ENCODE data around the gene VIM.
"Not testable (repeated sequence)": the region's sequence is repeated elsewhere in the genome, so short reads cannot be mapped to it uniquely, and the experiment has no call there.

VIM gene

DNA sequence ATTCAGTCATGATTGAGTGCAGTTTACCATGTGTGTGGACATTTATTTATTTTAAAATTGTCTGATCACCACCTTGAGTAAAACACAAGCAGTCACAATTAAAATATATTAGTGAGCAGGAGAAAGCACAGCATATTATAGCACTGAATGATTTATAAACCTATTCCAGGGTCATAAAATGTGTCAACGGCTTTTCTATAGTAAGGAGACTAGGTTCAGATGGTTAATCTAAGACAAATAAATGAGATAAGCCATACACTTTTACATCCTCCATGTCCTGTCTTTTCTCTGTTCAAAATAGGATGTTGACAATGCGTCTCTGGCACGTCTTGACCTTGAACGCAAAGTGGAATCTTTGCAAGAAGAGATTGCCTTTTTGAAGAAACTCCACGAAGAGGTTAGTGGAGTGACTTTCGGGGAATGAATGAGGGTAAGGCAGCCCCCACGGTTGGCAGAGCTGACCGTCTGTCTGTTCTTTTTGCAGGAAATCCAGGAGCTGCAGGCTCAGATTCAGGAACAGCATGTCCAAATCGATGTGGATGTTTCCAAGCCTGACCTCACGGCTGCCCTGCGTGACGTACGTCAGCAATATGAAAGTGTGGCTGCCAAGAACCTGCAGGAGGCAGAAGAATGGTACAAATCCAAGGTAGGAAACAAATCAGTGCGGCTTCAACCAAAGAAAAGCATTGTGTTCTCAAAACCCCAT is 5.4 kb downstream of the VIM start:
- no peak for DNase-seq

- no peak for DNase-seq
These were observed 6.4 kb downstream of the VIM start for GRCh38 chr10:17234431-17234945.

DNA sequence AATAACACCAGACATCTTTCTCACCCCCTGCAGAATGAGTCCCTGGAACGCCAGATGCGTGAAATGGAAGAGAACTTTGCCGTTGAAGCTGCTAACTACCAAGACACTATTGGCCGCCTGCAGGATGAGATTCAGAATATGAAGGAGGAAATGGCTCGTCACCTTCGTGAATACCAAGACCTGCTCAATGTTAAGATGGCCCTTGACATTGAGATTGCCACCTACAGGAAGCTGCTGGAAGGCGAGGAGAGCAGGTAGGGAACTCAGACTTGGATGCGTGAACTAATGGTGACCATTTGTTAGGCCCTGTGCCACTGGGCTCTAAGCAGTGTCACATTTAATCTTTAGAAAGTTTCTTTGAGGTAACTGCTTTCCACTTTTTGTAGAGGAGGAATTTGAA is 7.1 kb downstream of the VIM start:
- no peak for DNase-seq

DNA sequence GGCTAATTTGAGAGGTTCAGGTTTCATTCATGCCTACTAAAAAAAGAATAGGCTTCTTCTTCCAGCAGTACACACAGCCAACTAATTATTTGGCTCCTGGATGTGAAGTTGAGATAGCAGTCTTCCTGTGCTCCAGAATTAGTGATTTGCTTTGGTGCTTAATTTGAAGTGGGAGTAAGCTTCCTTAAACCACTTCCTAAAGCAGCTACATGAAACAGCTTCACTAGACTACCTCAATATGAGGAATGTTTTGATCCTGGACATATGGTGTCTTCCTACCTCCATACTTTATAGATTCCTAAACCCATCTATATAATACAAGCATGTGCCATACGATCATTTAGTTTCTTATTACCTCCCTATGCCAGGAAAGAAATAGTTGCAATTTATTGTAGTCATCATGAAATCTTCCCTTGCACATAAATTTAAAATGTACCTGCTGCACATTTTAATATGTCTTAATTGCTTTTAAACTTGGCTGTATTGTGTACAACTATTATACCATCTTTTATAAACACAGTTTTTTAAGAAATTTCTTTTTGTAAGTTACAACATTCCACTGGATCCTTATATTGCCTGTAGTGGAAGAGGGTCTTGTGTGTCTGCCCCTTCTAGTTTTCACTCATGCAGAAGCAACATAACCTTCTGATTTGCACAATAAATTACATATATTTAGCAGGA is 8.6 kb downstream of the VIM start:
- DNase-seq: no peak

- DNase-seq: no peak
These were observed 9.1 kb downstream of the VIM start for GRCh38 chr10:17237149-17237527.

- DNase-seq: no peak
These were observed 9.9 kb downstream of the VIM start for GRCh38 chr10:17237915-17238444.

GRCh38 chr10:17238445-17239291 is 10.6 kb downstream of the VIM start:
- DNase-seq: no peak

- no peak for DNase-seq
These were observed 11.5 kb downstream of the VIM start for GRCh38 chr10:17239345-17240085.

DNA sequence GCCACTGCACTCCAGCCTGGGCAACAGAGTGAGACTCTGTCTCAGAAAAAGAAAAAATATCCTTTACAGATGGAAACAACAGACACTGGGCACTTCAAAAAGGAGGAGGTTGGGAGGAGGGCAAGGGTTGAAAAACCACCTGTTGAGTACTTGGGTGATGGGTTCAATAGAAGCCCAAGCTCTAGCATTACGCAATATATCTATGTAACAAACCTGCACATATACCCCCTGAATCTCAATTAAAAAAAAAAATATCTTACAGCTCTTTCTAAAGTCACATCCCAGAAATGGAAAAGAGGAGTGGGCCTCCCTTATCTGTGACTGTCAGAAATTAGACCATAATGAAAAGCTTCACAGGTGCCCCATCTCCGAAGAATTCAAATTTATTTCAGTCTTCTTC is 12.1 kb downstream of the VIM start:
- DNase-seq: no peak

DNA sequence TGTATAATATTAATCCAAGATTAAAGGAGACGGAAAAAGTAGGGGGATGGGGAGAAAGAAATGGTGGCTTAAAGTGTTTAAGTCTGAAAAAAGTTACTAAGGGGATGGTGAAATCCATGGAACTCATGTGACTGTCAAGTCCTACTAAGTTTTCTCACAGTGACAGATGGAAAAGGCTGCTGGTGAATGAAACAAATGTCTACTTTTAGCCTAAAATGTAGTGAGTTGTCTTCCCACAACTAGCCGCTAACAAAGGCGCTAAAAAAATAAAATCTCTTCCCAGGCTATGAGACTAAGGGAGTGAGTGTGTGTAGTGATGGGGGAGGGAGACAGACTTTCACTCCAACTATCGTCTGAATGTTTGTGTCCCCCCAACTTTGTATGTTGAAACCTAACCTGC is 12.6 kb downstream of the VIM start:
- no peak for DNase-seq

- DNase-seq: no peak
These were observed 13.7 kb downstream of the VIM start for GRCh38 chr10:17241611-17242333.

GRCh38 chr10:17244700-17245365 is 16.8 kb downstream of the VIM start:
- no peak for DNase-seq

GRCh38 chr10:17247210-17247609 is 19.2 kb downstream of the VIM start:
- no peak for DNase-seq

- no peak for DNase-seq
These were observed 20.9 kb downstream of the VIM start for GRCh38 chr10:17248964-17249363.

DNA sequence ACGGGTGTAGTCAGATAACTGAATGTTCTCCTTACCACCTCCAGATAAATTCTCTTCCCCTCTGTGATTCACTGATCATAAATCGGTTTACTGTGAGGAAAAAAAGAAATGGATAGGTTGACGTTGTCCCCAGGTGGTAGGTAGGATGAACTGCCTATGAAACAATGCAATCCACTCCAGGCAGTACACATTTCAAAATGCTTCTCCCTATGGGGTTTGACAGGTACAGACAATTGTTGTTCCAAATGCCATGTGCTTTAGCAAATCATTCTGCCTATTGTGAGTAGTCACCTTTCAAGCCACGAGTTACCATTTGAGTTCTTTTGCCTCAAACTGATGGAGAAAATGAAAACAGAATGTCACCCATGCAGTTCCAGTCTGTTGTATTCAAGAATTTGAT is 21.8 kb downstream of the VIM start:
- DNase-seq: no peak

- no peak for DNase-seq
These were observed 22.7 kb downstream of the VIM start for GRCh38 chr10:17250736-17251135.

- not testable (repeated sequence) for DNase-seq
These were observed 26.6 kb downstream of the VIM start for GRCh38 chr10:17254543-17255050.

DNA sequence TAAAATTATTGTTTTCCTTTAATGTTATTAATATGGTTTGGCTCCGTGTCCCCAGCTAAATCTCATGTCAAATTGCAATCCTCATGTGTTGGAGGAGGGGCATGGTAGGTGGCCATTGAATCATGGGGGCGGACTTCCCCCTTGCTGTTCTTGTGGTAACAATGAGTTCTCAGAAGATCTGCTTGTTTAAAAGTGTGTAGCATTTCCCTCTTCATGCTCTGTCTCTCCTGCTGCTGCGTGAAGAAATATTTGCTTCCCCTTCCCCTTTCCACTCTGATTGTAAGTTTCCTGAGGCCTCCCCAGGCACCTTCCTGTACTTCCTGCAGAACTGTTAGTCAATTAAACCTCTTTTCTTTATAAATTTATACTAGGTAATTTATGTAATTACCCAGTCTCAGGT is 27.5 kb downstream of the VIM start:
- no peak for DNase-seq

DNA sequence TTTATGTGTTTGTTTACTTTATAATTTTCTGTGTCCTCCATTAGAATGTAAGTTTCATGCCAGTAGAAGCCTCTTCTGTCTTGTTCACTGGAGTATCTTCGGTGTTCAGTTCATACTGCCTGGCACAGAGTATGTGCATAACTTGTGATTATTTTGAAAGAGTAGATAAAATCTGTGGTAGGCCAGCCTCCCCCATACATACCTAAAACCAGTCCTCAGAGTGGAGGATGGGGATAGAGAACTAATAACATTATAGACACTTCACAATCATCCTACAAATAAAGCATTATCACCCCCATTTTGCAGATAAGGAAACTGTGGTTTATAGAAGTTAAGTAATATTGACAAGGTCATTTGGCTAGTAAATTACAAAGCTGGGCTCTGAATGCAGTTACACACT is 28.0 kb downstream of the VIM start:
- DNase-seq: no peak

GRCh38 chr10:17256627-17257026 is 28.6 kb downstream of the VIM start:
- DNase-seq: no peak

Measured in activated CD4-positive, alpha-beta T cell treated with anti-CD3 and anti-CD28 coated beads, Interleukin-2, amount 50 U/mL, for 4 hours (primary cell).